Measurements from ENCODE around the gene ITGA8.
"Not testable (repeated sequence)": the region's sequence is repeated elsewhere in the genome, so short reads cannot be mapped to it uniquely, and the experiment has no call there.

ITGA8 gene

GRCh38 chr10:15609246-15609645 is 110.5 kb downstream of the ITGA8 start:
- DNase-seq (ENCODE audit: low spot score), result no peak

DNA sequence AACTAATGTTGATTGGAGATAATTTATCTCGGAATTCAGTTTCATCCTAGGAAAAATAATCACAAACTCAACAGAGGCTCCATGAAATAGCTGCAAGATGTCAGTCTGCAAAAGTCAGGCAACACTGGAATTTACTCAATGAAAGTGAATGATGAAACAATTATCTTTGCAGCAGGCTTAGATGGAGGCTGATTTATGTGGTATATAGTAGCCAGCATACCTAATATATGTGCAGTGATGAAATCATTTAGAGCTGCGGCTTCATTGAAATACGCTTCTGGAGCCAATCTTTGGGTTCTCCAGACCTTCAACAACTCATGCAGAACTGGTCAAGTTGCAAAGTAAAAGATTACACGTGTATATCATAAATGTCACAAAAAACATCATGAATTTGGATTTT is 113.3 kb downstream of the ITGA8 start:
- DNase-seq (ENCODE audit: low spot score), result no peak

- no peak for DNase-seq (ENCODE audit: low spot score)
These were observed 113.9 kb downstream of the ITGA8 start for GRCh38 chr10:15605740-15606369.

GRCh38 chr10:15603446-15604011 is 116.2 kb downstream of the ITGA8 start:
- DNase-seq (ENCODE audit: low spot score), result no peak

- no peak for DNase-seq (ENCODE audit: low spot score)
These were observed 117.9 kb downstream of the ITGA8 start for GRCh38 chr10:15601819-15602218.

- DNase-seq (ENCODE audit: low spot score), result no peak
These were observed 124.5 kb downstream of the ITGA8 start for GRCh38 chr10:15595260-15595659.

DNA sequence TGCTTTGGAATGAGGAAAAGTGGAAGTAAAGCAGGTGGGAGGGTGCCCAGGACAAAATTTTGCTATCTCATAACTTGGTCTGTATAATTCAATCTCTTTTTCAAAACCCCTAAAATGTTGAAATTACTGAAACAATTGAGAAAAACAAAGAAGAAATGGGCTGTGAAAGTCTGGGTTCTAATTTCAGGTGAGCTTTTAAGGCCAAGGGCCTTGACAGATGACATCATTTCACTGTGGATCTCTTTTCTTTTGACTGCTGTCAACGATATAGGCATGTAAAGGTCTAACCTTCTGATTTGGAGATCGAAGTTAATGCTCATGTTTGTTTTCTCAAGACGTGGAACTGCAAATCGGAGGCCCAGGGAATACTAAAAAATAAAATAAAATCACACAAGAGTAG is 127.8 kb downstream of the ITGA8 start:
- no peak for DNase-seq (ENCODE audit: low spot score)

GRCh38 chr10:15591431-15591830 is 128.3 kb downstream of the ITGA8 start:
- no peak for DNase-seq (ENCODE audit: low spot score)

DNA sequence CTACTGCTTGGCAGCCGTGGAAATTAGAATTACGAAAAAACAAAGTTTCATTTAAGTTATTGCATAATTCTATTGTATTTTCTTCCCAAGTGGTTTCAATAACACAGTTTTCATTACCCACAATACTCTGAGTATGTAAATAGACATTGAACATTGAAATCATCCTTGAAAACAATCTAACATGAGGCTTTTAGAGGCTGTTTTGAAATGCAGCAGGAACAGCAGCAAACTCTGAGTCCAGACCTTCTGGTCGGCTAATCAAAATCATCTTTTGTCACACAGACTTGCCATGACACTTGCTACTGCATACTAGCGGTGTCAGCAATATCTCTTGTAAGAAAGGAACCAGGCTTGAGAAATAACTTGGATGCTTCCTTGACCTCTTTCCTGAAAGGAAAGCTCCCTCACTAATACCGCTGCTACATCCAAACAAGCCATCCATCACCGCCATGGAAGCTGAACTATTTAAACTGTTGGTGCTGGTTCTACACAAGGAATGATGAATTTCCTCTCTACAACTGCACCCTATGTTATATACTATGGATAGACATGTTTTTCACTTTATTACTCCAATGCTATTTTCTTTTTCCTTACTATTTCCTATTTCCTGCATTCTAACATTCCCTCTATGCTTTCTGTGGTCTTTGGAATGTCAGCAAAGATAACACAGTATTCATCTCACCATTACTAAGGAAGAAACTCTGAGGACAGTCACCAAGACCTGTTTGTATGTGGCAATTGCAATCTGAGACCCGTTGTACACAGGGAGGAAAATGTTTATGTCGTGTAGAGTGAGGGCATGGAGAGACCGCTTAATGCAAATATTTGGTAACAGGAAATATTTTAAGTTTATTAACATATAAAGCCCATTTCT is 130.8 kb downstream of the ITGA8 start:
- DNase-seq (ENCODE audit: low spot score), result no peak

DNA sequence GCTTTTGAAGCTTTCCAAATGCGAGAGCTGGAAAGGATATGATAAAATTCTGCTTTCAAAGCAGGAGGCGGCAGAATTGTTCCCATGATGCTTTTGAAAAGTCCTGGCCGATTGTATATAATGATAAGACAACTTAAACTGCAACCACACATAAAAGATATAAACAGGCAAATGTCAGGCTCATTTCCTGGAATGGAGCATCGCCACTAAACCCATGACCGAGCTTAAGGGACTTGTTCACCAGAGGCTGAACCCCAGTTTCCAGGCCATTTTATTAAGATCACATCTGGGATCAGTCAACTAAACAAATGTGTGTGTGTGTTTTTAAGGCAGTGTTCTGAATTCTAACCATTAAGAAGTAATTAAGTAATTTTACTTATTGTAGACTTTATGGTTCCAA is 131.6 kb downstream of the ITGA8 start:
- DNase-seq (ENCODE audit: low spot score), result no peak

GRCh38 chr10:15587271-15587670 is 132.5 kb downstream of the ITGA8 start:
- no peak for DNase-seq (ENCODE audit: low spot score)

GRCh38 chr10:15585303-15585715 is 134.4 kb downstream of the ITGA8 start:
- DNase-seq (ENCODE audit: low spot score), result peak; percentile 52

GRCh38 chr10:15582972-15583371 is 136.8 kb downstream of the ITGA8 start:
- not testable (repeated sequence) for DNase-seq (ENCODE audit: low spot score)

DNA sequence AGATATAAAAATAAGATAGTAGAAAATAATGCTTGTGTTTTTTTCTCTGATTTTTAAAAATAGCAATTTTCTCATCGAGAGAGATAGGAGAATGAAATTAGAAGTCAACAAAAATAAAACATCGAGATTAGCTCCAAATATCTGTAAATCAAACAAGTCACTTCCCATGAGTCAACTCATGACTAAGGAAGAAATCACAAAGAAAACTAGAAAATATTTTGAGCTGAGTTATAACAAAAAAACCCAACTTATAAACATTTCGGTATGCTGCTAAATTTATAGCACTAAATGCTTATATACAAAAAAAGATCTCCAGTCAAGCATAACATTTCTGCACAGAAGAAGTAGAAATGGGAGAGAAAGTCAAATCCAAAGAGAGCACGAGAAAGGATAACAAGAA is 140.1 kb downstream of the ITGA8 start:
- DNase-seq (ENCODE audit: low spot score), result no peak

- no peak for DNase-seq (ENCODE audit: low spot score)
These were observed 147.1 kb downstream of the ITGA8 start for GRCh38 chr10:15572531-15573045.

GRCh38 chr10:15571575-15571974 is 148.1 kb downstream of the ITGA8 start:
- no peak for DNase-seq (ENCODE audit: low spot score)

- no peak for DNase-seq (ENCODE audit: low spot score)
These were observed 148.9 kb downstream of the ITGA8 start for GRCh38 chr10:15570738-15571339.

- no peak for DNase-seq (ENCODE audit: low spot score)
These were observed 151.8 kb downstream of the ITGA8 start for GRCh38 chr10:15567952-15568351.

DNA sequence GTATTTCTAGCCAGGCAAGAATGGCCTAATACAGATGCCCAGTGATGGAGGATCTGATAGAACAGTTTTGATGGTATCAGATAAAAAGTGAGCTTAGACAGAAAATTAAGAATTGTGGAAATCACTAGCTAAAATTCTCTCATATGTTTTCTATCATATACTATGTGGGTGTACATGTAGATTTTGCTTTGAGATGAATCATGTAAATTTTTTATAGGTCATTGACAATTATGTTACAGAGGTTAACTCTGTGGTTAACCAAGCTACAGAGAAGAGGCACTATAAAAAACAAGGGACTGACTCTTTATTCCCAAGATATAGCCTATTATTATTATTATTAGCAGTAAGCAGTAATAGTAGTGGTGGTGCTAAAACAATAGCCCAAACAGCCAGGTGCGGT is 156.5 kb downstream of the ITGA8 start:
- DNase-seq (ENCODE audit: low spot score), result no peak

DNA sequence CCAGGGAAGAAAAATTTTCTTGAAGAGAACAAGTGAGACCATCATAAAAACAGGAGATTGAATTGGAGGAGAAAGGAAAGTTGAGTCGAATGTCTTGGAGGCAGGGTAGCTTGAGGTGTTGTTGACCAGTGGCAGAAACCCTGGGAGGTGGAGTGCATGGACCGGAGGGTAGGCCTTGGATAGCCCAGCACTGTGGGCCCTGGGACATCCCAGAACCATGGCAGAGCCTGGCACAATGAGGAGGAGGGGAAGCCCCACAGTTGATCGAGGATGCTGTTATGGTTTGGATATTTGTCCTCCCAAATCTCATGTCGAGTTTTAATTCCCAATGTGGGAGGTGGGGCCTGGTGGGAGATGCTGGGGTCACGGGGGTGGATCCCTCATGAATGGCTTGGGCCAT is 157.1 kb downstream of the ITGA8 start:
- DNase-seq (ENCODE audit: low spot score), result no peak

- no peak for DNase-seq (ENCODE audit: low spot score)
These were observed 157.6 kb downstream of the ITGA8 start for GRCh38 chr10:15562116-15562515.

DNA sequence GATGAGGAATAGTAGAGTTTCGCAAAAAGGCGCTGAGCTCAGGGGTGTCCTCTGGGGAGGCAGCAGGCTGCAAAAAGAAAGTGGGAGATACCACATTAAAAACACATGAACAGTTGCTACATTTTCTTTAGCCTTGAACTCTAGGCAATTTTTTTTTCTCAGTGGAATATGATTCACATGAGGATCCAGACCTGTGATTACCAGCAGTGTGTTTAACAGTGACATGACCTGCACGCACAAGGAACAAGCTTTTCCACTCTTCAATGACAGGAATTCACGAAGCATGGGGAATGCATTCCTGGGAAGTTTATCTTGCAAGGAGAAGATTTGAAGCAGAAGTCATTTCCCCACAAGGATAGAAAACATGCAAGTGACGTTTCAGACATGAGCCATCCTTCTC is 161.6 kb downstream of the ITGA8 start:
- no peak for DNase-seq (ENCODE audit: low spot score)

GRCh38 chr10:15557168-15557567 is 162.6 kb downstream of the ITGA8 start:
- not testable (repeated sequence) for DNase-seq (ENCODE audit: low spot score)
